ENCODE results near the gene ITIH5. TPM values are rescaled to one million over a fixed set of nuclear protein-coding genes. Genes with fewer than 3 reads are reported as not detected.

ITIH5 gene
- total RNA-seq, 1 donor from 2014 or later = 0.51 TPM

DNA sequence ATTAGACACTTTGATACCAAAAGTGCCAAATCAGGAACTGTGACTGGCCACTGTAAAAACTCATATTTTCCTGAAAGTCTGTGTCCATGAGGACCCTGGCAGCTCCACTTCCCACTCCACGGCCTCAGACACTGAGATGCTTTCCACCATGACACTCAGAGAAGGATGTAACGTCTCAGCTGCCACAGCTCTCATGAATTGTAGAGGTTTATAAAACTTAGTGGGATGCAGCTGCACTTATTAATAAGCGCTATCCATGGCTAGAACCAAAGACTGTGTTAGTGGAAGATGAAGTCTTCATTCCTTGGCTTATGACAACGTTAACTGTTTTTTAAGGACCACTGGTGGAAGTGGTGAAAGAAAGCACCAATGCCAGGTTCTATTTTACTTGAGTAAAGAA, 121.0 kb downstream of the ITIH5 start:
- no peak for DNase-seq

DNA sequence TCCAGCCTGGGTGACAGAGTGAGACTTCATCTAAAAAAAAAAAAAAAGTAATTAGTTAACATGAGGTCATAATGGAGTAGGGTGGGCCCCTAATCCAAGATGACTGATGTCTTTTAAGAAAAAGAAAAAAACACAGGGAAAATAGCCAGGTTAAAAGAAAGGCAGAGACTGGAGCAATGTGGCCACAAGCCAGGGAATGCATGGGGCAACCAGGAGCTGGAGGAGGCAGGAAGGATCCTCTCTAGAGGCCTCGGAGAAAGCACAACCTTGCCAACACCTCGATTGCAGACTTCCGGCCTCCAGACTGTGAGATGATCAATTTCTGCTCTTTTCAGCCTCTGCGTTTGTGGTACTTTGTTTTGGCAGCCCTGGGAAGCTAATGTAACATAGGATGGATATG, 121.5 kb downstream of the ITIH5 start:
- DNase-seq = no peak

DNA sequence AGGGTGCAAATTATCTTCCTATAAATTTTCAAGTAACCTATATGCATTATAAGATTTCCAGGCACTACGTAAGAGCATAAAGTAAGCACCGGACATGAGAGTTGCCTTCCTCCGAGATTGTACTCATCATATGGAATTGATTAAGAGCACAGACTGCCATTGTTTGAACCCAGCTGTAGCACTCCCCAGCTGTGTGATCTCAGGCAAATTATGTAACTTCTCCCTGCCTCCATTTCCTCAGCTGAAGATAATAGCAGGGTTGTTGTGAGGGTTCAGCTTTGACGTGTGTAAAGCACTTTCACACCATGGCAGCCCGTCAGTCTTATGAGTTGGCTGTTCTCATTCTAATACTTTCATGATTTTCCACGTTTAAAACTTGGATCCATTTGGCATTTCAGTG, 122.6 kb downstream of the ITIH5 start:
- no peak for DNase-seq

DNA sequence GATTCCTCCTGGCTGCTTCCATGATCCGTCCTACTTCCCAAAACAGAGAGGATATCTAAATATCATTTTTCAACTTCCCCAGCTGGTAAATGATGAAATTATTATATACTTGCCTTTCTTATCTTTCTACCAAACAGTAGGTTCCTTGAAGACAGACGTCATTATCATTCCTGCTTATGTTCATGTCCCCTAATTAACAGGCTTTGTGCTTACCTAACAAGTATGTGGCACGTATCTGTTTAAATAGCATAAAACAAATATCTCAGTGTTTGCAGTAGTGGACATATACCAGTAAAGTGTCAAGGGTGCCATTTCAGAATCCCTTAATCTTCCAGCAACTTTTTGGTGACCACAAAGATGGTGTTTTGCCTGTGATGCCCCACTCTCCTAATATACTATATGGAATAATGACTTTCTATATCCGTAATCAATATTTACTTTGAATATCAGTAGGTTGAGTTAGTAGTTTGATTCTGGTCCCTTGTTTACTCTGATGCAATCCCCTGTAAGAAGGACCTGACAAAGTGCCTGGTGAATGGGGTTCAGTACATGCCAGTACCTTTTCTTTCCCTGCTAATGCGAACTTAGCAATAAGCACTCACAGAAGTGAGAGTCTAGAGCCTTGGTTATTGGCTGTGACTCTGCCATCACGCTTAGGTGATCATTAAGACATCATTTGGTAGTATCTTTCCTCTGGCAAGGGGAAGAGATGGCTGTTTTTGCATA, 124.4 kb downstream of the ITIH5 start:
- no peak for DNase-seq

DNA sequence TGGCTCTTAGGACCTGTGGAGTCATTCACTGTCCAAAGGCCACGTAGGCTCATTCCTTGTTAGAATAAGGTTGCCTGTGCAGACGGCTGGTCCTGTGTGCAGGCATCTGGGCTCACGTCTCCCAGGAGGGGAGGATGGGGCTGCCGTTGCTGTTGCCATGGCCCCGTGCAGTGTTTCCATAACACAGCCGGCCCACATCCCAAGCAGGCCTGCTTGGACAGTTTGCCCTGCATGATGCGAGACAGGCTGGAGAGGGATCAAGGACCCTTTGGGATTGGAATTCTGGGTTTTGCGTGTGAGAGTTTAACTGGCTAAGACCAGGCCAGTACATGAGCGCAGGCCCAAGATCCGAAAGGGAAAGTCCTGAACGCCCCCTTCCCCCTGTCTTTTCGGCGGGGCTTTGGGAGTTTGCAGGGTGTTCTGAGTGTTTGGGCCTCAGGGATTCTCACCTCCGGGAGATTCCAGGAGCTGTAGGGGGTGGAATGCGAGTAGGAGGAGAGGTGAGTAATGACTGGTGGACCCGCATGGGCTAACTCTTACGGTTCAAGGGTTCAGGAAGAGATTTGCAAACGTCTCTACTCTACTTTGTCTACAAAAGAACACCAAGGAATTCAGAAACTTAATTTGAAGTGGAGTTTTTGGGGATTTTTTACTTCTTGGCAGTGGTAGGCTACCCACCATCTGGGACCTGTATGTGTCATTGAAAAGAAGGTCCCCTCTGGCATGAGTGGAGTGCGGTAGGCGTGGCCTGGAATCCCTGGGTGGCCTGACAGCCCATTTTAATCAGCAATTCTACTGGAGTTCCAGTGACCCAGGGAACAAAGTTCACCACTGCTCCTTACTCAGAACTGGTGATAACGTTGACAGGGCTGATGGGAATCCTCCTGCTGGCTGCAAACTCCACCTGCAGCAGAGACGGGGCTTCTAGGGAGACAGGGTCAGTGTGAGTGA, 125.4 kb downstream of the ITIH5 start:
- no peak for DNase-seq

DNA sequence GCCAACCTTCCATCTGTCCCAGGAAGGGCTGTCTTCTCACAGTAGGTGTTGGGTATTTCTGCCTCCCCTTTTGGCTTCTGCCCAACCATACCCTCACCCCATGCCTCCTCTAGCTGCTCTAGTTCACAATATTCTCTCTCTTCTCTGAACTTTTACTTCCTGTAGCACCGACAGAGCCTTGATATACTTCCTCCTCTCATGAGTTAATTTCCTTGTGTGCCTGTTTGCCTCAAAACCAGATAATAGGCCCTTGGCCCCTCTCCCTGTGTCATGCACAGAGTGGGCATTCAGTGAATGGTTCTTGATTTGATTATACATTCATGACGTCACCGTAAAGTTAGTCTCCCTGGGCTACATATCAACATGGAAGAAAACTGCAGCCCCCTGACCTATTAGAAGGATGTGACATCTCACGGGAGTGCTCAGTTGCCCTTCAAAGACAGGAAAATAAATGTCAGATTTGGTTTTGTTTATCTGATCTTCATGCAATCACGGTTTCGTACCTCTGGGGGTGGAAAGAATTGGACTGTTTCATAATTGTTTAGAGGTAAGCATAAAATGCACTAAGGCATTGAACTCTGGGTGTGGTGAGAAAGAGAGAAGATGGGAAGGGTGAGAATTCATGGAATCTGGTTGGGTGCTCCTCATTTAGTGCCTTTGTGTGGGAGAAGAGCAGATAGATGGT, 127.7 kb downstream of the ITIH5 start:
- DNase-seq = no peak

DNA sequence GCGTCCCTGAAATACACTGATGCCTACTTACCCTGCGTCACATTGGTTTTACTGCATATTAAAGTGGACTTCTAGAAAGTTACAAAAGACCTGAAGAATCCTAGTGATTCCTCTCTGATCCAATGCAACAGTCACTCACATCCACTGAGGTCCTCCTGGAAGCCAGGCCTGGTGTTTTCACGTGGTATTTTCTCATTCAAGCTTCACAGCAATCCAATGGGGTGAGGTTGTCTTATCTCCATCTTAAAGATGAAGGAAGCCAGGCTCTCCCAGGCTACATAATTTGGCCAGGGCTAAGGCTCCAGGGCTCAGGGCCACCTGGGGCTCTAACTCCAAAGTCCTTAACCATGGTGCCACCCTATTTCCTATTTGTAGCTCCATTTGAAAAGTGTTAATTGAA, 129.6 kb downstream of the ITIH5 start:
- DNase-seq = no peak

DNA sequence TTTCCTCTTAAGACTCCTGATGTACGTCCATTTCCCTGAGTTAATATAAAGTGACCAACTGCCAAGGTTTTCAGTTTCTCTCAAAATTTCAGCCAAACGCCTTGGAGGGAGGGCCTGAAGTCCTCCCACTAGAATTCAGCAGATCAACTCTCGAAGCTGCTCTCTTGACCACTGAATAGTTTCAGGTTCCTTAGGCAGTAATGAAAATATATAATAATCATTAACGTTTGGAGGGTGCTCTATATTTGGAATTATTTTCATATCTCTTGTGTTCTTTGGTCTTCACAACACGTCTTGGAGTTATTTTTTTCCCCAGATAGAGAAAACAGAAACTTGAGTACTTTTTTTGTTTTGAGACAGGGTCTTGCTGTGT, 132.3 kb downstream of the ITIH5 start:
- DNase-seq = no peak

DNA sequence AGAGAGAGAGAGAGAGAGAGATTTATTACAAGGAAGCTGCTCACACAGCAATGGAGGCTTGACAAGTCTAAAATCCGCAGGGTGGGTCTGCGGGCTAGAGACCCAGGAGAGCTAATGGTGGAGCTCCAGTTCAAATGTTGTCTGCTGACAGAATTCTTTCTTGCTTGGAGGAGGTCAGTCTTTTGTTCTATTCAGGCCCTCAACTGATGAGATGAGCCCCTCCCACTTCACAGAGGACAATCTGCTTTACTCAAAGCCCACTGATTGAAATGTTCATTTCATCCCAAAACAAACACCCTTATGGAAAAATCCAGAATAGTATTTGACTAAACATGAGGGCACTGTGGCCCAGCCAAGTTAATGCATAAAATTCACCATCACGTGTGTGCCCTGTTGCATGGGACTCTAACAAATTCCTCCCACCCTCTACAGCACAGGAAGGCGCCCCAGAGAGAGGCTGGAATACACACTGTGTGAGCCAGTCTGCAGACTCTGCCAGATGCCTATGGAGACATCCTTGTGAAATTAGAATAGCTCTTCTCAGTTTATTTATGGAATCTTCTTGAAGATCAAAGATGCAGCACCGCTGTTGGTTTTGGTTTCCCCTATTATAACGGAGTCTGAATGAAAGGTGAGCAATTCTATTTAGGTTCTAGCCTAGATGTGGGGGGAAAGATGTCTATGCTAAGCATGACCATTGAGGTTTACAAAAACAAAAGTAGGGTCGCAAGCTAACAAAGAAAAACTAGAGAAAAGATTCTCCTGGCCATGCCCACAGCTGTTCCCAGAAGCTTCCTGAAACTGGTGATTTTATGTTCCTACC, 132.9 kb downstream of the ITIH5 start:
- DNase-seq = no peak

DNA sequence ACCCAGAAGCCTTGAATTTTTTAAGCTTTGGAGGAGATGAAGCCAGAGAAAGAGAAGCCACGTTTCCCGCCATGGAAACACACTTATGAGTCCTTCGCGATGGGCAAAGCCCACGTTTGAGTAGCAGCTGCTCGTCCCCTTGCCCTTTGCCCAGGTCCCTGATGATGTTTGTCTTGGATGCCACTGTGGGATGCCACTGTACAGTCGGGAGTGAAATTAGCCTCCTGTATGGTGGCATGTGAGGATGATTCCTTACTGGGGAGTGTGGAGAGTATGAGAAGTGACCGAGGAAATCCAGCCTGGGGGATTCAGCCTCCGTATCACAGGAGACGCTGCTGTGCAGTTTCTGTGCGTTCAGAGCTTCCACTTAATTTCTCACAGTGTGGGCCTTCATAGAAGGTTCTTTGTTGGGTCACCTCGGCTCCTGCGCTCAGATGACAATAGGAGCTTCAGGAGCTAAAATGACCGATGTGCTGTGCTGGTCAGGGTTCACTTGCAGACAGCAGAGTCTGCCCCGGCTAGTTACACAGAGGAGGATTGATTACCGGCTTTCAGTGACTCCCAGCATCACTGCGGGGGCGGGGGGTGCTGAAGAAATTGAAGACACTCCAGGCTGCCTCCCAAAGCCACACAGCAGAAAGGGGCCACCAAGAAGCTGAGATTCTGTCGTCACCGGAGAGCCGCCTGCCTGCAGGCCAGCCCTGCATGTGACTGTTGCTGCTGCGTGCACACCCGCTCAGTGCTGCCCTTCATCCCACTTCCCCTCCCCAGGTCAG, 133.9 kb downstream of the ITIH5 start:
- no peak for DNase-seq

DNA sequence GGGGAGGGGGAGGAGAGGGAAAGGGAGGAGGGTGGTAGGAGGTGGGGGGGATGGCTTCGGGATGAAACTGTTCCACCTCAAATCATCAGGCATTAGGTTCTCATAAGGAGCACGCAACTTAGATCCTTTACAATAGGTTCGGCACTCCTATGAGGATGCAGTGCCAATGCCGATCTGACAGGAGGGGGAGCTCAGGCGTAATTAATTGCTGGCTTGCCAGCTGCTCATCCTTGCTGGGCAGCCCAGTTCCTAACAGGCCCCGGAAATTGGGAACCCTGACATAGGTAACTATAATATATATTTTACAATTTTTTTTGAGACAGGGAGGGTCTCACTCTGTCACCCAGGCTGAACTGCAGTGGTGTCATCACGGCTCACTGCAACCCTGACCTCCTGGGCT, 137.1 kb downstream of the ITIH5 start:
- no peak for DNase-seq

DNA sequence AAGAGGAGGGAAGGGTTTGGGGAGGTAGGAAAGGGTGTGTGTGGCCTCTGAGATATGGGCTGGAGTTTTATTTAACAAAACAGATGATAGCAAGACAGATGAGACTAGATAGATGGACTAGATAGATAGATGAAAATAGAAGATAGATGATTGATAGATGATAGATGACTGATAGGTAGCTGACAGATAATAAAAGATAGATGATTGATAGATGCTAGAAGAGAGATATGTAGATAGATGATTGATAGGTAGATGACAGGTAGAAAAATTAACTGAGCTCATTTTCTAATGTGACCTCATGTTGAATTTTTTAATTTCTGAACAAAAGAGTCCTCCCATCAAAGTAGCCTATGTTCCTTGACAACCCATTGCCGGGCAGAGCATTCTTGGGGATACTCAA, 139.3 kb downstream of the ITIH5 start:
- DNase-seq = no peak

DNA sequence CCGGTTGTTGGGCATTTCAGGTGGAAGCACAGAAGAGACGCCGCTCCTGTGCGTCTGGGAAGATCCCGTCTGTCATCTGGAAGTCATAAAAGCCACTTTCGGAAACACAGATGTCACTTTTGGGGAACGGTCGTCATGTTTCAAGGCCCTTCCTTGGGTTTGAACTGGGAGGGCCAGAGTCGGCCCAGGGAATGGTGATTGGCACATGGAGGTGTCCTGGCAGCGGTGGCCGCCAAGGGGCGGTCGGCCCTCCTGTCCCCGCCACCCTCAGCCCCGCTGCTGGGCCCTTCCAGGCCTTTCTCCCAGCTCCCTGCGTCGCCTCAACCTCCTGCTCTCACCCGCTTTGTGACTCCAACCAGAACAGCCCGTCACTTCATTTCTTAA, 140.8 kb downstream of the ITIH5 start:
- DNase-seq = no peak

DNA sequence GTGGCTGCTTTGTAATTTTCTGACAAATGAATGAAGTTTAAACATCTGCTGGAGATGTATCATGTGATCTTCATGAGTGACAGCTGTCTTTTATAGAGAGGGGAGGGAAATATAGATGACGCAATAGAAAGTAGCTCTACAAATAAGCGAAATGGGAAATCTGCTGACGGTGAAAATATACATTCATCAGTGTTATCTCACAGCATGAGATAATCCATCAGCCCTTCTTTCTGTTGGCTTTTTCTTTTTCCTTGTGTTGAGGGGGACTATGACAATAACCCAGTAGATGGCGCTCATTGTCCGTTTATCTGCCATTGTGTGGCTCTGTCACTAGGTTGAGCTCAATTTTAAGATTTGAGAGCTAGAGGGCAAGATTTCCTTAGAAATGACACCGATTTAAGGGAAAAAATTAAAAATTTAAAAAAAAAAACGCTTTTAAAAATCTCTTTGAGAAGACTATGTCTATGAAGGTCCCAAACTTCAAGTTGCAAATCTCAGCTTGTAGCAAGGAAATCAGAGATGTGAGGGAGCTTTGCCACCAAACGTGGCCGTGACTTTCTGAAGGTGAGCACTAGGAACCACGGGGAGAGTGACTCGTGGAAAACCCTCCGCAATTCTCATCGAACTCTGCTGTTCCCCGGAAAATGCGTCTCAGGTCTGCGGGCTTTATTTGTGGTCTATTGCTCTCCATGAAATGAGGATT, 141.3 kb downstream of the ITIH5 start:
- peak; percentile 79 for DNase-seq

DNA sequence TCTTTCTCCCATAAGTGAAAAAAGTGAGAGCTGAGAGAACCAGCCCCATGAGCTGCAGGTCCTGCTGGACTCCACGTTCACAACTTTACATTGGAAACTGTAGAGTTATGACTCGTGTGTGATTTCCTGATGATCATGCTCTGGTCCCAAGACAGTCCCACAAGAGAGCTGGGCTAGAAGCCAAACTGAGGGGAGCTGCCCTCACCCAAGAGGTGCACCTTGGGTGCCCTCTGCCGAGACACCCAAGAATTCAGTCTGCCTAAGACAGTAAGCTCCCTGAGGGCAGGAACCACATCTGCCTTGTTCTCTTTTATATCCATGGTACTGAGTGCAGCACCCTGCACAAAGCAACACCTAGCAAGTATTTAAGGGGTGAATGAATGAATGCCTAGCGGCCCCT, 143.1 kb downstream of the ITIH5 start:
- no peak for DNase-seq

DNA sequence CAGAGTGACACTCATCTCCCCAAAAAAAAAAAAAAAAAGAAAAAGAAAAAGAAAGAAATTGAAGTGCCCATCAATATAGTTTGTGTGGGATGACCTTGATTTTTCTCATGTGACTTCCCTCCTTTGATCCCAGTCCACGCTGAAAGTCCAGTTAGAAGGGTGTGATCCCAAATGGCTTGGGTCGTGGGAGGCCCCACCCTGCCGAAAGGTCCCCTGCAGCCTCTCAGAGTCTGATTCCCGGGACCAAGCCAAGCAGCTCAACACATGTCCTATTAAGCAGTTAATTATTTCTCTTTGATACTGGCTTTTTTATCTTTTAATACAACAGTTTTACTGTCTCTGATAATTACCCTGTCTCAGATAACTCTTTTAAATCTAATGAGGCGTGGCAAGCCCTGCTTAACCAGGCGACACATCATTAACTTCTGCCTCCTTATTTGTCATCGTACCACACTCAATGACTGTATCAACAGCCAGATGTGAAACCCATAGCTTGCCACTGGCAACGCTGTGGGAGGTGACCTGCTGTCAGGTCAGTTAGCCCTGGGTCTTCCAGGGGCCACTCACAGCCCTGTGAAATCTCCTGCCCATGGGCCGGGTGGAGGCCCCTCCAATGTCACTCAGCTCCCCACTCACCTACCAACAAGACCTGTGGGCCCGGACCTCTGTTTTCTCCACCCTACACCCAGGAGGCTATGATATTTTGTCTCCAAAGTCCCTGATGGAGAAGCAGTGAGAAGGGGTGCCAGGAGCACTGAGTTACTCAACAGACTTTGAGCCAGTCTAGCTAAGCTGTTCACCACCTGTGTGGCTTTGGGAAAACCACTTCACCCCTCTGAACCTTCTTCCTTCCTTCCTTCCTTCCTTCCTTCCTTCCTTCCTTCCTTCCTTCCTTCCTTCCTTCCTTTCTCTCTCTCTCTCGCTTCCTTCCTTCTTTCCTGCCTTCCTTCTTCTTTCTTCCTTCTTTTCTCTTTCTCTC, 146.0 kb downstream of the ITIH5 start:
- DNase-seq = no peak

DNA sequence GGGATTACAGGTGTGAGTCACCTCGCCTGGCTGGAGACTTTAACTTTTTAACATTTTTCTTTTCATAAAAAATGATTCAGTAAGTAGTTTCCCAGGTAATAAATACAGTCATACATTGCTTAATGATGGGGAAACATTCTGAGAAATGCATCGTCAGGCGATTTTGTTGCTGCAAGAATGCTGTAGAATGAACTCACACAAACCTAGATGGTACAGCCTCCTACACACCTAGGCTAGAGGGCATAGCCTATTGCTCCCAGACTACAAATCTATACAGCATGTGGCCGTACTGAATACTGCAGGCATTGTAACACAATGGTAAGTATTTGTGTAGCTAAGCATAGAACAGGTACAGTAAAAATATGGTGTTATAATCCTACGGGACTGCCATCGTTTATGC, 147.4 kb downstream of the ITIH5 start:
- no peak for DNase-seq

DNA sequence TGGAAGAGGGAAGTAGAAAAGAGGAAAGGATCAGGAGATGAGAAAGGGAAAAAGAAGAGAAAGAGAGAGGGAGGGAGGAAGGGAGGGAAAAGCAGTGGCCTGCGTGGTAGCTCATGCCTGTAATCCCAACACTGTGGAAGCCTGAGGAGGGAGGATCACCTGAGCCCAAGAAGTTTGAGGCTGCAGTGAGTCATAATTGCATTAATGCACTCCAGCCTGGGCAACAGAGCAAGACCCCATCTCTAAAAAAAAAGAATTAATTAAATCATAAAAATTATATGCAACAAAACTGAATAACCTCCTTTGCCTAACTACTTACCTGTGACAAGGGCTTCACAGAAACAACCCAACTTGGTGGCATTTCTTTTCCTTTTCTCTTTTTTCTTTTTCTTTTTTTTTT, 148.1 kb downstream of the ITIH5 start:
- no peak for DNase-seq

DNA sequence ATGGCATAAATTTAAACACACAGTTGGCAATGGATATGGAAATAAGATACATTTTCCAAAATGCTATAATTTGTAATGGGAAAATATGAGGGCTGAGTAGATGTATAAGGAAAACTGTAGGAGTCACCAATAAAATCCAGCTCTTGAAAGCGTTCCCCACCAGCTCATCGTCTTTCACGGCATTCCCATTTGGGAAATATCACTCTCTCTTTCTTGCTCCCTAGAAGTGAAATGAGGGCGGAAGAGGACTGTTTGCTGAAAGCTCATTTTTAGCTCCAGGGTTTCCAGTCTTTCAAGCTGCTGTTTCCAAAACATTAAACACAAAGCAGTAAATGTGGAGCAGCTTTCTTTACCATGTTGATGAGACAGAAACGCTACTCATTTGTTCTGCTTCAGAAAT, 151.3 kb downstream of the ITIH5 start:
- DNase-seq = no peak

DNA sequence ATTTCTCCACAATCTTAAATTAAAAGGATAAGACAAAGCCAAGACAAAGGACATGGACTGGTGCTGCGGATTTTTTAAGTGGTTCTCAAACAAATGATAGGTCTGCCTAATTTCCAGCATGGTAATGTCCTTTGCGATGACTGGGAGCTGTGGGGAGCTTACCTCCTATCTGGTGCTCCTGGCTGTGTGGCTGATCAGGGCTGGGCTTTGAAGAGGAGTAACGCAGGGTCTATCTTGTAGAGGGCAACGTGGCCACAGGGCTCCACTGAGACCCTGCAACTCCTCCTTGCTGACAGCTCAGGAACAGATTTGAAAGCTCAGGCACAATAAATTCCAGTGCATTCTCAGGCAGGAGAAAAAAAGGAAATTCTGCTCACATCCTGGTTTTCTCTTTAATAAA, 152.8 kb downstream of the ITIH5 start:
- DNase-seq = no peak

All from dermis blood vessel endothelial cell (primary cell).